Mesothelial cell of epicardium (in vitro differentiated cells): ENCODE results near the gene DDB1. TPM values are rescaled to one million over a fixed set of nuclear protein-coding genes. Genes with fewer than 3 reads are reported as not detected.

Experiments
- DNase-seq, 2 experiments: peaks; one replicate each; pipeline ENCODE4 v3.0.0; 2021; ENCODE audit warnings: low spot score in 2 of 2; ENCODE audit not compliant: unreplicated experiment in 2 of 2
- H3K27ac Mint-ChIP-seq: 2 replicates; pipeline ENCODE4 v1.8.0; 2021; ENCODE audit warnings: mixed read lengths
- H3K27me3 Mint-ChIP-seq: 2 replicates; pipeline ENCODE4 v1.8.0; 2021; ENCODE audit warnings: low read depth, mixed read lengths
- H3K36me3 Mint-ChIP-seq: 2 replicates; pipeline ENCODE4 v1.8.0; 2021; ENCODE audit warnings: mixed read lengths
- H3K4me1 Mint-ChIP-seq: 2 replicates; pipeline ENCODE4 v1.8.0; 2021; ENCODE audit warnings: mixed read lengths
- H3K4me3 Mint-ChIP-seq: 2 replicates; pipeline ENCODE4 v1.8.0; 2021; ENCODE audit warnings: mild to moderate bottlenecking, moderate library complexity, mixed read lengths
- H3K9me3 Mint-ChIP-seq: 2 replicates; pipeline ENCODE4 v1.8.0; 2021; ENCODE audit warnings: mixed read lengths
- total RNA-seq: library from RNA; stranded (reverse); gene quantifications from 3 replicates; pipeline ENCODE4 v1.2.1, GENCODE V29; 2021
- TF ChIP-seq, protein P1 (sequence below): fragments of 200-600 bp; sonication (generic); IDR thresholded peaks from one replicate; pipeline ENCODE4 v1.5.0; 2021; ENCODE audit warnings: antibody characterized with exemption; ENCODE audit not compliant: unreplicated experiment

The DDB1 gene
- total RNA-seq, 1 donor from 2014 or later = 253 TPM

DNA sequence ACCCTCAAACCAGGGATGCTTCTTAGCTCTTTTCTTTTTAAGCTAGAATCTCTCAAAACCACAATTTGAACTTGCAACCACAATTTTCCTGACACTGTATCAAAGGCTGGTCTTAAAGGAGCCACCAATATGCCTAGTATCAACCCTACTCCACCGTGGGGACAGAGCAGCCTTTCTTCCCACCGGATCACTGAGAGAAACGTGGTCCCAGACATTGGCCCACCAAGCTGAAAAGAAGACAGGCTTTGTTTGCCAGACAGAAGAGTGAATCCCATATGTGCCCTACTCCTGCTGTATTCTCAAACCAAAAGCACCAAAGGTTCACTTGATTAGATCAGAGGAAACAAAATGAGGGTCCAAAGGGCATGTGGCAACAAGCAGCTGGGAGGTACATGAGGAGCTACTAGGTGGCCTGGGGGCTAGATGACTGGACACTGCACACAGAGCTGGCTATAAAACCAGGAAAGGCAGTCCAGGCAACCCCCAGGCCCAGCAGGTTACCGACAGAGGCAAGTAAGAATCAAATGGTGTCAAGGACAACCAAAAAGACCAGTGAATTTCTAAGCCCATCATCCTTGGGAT, 34.2 kb downstream of the DDB1 start:
- no peak overlapping the region for H3K4me3 Mint-ChIP-seq
- no peak overlapping the region for H3K27ac Mint-ChIP-seq
- no peaks in the 10 kb centered on the region for H3K9me3 Mint-ChIP-seq
- peaks cover 2% of the 10 kb centered on the region for H3K27me3 Mint-ChIP-seq
- peaks cover 37% of the 10 kb centered on the region for H3K36me3 Mint-ChIP-seq
- peaks cover 5% of the 10 kb centered on the region for H3K4me1 Mint-ChIP-seq
- TF ChIP-seq, protein P1, sequence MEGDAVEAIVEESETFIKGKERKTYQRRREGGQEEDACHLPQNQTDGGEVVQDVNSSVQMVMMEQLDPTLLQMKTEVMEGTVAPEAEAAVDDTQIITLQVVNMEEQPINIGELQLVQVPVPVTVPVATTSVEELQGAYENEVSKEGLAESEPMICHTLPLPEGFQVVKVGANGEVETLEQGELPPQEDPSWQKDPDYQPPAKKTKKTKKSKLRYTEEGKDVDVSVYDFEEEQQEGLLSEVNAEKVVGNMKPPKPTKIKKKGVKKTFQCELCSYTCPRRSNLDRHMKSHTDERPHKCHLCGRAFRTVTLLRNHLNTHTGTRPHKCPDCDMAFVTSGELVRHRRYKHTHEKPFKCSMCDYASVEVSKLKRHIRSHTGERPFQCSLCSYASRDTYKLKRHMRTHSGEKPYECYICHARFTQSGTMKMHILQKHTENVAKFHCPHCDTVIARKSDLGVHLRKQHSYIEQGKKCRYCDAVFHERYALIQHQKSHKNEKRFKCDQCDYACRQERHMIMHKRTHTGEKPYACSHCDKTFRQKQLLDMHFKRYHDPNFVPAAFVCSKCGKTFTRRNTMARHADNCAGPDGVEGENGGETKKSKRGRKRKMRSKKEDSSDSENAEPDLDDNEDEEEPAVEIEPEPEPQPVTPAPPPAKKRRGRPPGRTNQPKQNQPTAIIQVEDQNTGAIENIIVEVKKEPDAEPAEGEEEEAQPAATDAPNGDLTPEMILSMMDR = no peak
- no peak for DNase-seq

DNA sequence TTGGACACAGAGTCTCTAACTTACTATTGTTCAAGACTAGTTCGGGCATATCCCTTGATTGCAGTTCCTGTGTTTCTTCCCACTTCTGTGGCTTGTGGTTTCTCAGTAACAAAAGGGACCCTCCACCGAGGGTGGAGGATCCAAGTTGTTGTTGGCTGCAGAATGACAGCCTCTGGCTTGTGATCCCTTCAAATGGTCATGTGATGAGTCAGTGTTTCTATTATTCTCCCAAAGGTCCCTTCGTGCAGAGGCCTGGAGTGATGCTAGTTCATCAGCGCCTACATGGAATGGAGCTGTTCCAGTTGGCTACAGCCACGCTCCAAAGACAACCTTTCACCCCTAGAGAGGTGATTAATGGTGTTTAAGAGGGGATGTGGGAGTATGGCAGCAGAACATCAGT, 35.2 kb downstream of the DDB1 start:
- H3K9me3 Mint-ChIP-seq = no peaks in the 10 kb centered on the region
- peaks cover 34% of the 10 kb centered on the region for H3K36me3 Mint-ChIP-seq
- TF ChIP-seq, protein P1 = no peak
- peaks cover 9% of the 10 kb centered on the region for H3K27me3 Mint-ChIP-seq
- no peak overlapping the region for H3K4me3 Mint-ChIP-seq
- DNase-seq = no peak
- peaks cover 11% of the 10 kb centered on the region for H3K4me1 Mint-ChIP-seq
- H3K27ac Mint-ChIP-seq = peak overlapping the region; percentile 32

DNA sequence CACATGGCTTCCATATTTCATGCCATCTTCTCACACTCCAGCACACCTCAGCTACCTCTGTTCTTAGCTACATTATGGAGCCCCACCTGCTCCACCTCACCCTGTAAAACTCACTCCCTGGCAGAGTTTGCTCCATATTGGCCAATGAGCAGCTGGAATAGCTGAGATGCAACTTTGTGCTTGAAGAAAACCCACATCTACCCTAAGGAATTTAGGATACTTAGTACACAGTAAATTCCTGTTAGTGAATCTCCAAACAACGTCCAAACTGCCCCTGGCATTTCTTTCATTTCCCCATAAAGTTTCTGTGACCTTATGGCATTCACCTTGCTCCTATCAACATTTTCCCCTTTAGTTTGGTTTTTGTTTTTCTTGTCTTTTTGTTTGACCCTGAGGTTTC, 35.6 kb downstream of the DDB1 start:
- H3K36me3 Mint-ChIP-seq = peaks cover 32% of the 10 kb centered on the region
- H3K9me3 Mint-ChIP-seq = no peaks in the 10 kb centered on the region
- peaks cover 11% of the 10 kb centered on the region for H3K4me1 Mint-ChIP-seq
- H3K27ac Mint-ChIP-seq = peak overlapping the region; percentile 32
- DNase-seq = no peak
- TF ChIP-seq, protein P1 = no peak
- H3K27me3 Mint-ChIP-seq = peaks cover 13% of the 10 kb centered on the region
- peak overlapping the region; percentile 2 for H3K4me3 Mint-ChIP-seq

DNA sequence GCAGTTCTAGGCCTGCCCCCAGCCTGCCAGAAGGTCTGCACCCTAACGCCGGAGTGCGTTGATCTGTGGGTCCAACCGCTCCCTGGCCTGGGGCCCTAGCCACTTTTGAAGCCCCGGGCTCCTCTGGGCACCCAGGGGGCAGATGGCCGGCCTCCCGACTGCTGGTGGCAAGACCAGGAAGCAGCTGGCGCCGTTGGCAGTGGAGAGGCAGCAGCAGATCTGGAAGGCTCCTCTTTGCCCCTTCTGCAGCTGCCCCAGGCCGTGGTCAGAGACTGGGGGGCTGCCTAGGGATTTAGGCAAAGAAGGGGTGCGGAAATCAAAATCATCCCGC, 37.3 kb downstream of the DDB1 start:
- H3K36me3 Mint-ChIP-seq = peaks cover 21% of the 10 kb centered on the region
- no peaks in the 10 kb centered on the region for H3K9me3 Mint-ChIP-seq
- TF ChIP-seq, protein P1 = no peak
- H3K4me1 Mint-ChIP-seq = peaks cover 11% of the 10 kb centered on the region
- H3K27ac Mint-ChIP-seq = no peak overlapping the region
- no peak for DNase-seq
- peak overlapping the region; percentile 46 for H3K4me3 Mint-ChIP-seq
- H3K27me3 Mint-ChIP-seq = peaks cover 20% of the 10 kb centered on the region

DNA sequence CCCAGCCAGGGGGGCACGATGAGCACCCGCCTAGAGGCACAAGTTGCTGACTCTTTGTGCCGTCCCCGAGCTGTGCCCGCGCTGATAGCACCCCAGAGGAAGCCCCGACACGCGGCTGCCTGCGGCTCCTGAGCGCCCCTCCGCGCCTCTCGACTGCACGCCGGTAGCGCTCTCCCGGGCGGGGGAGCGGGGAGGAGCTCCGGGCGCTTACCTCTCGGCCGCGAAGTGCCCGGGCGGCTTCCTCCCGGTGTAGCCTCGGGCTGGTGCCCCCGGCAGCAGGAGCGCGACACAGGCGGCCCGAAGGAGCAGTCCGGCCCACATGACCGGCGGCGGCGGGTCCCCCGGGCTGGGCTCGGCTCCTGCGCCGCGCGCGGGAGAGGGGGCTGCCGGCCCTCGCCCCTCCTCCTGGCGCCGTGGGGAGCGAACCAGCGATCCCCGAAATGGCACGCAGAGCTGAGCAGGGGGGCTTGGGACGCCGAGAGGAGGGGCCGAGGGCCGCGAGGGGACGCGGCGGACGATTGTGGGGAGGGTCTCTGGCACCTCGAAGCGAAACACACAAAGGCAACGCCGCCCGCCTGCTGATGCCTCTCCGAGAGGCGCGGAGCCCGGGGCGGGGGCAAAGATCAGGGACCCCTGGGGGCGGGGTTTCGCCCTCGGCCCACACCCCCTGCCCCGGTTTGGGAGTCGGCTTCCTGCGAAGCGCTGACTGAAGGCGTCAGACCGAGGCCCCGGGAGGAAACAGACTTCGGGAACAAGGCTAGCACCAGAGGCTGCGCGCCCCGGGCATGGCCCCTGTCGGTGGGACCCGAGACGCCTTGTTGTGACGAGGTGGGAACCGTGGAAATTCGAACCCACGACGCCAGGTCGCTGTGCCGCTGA, 37.9 kb downstream of the DDB1 start, which contains the start of gene VWCE:
TSS of gene VWCE (minus strand) at position 600 of the 879 bp plus-strand sequence. CDS start at position 321, 279 bp downstream.
- peak; percentile 54 to 73 for DNase-seq
- TF ChIP-seq, protein P1 = no peak
- Mint-ChIP-seq H3K36me3 (peaks cover 17% of the 10 kb centered on the region), H3K27me3 (peaks cover 20% of the 10 kb centered on the region), H3K27ac (no peak within 1 kb of the TSS), H3K4me1 (peaks cover 11% of the 10 kb centered on the region), H3K4me3 (peak within 1 kb of the TSS; percentile 74), H3K9me3 (no peaks in the 10 kb centered on the region)
